GM23338 (cell line): ENCODE results near the gene ARHGAP9. TPM values are rescaled to one million over a fixed set of nuclear protein-coding genes. Genes with fewer than 3 reads are reported as not detected.

Experiments used
- ATAC-seq: fragments of 200-7000 bp; cut with Tn5 transposase; 3 replicates; pipeline ENCODE4 v1.9.1; 2020
- DNase-seq: peaks from one replicate; pipeline ENCODE4 v3.0.0-alpha.2; 2015; ENCODE audit warnings: low spot score
- H2AFZ ChIP-seq: fragments of 200-600 bp; sonication (generic); 2 replicates; pipeline ENCODE4 v1.8.0; 2016; ENCODE audit warnings: antibody characterized with exemption, mild to moderate bottlenecking, moderate library complexity
- H3F3A ChIP-seq: fragments of 200-600 bp; sonication (generic); replicated peaks from 2 replicates; pipeline ENCODE4 v1.8.0; 2017; ENCODE audit warnings: antibody characterized with exemption, mixed run types, low read depth
- H3K27ac ChIP-seq: fragments of 200-600 bp; sonication (generic); 2 replicates; pipeline ENCODE4 v1.6.1; 2016; ENCODE audit warnings: low read depth
- H3K27me3 ChIP-seq: fragments of 200-600 bp; sonication (generic); 2 replicates; pipeline ENCODE4 v1.8.0; 2016; ENCODE audit warnings: mild to moderate bottlenecking, mixed run types, moderate library complexity; ENCODE audit not compliant: insufficient read depth
- H3K36me3 ChIP-seq: fragments of 200-600 bp; sonication (generic); 2 replicates; pipeline ENCODE4 v1.8.0; 2016; ENCODE audit warnings: mild to moderate bottlenecking; ENCODE audit not compliant: insufficient read depth
- H3K4me1 ChIP-seq: fragments of 200-600 bp; sonication (generic); 2 replicates; pipeline ENCODE4 v1.8.0; 2016; ENCODE audit warnings: mild to moderate bottlenecking, moderate library complexity; ENCODE audit not compliant: insufficient read depth
- H3K4me2 ChIP-seq: fragments of 200-600 bp; sonication (generic); 2 replicates; pipeline ENCODE4 v1.7.1; 2017; ENCODE audit warnings: mixed run types
- H3K4me3 ChIP-seq: fragments of 200-600 bp; sonication (generic); 2 replicates; pipeline ENCODE4 v1.6.1; 2016; ENCODE audit warnings: mixed run types
- H3K79me2 ChIP-seq: fragments of 200-600 bp; sonication (generic); replicated peaks from 2 replicates; pipeline ENCODE4 v1.8.0; 2017; ENCODE audit warnings: mild to moderate bottlenecking; ENCODE audit not compliant: insufficient read depth
- H3K9me2 ChIP-seq: fragments of 200-600 bp; sonication (generic); 2 replicates; pipeline ENCODE4 v1.8.0; 2017; ENCODE audit not compliant: insufficient read depth
- H4K20me1 ChIP-seq: fragments of 200-600 bp; sonication (generic); replicated peaks from 2 replicates; pipeline ENCODE4 v1.8.0; 2017; ENCODE audit warnings: mild to moderate bottlenecking; ENCODE audit not compliant: insufficient read depth
- H3K27ac Mint-ChIP-seq: 2 replicates; pipeline ENCODE4 v1.8.0; 2020; ENCODE audit warnings: inconsistent platforms, mild to moderate bottlenecking, moderate library complexity, mixed read lengths
- H3K27me3 Mint-ChIP-seq: 3 replicates; pipeline ENCODE4 v1.8.0; 2022; ENCODE audit warnings: low read depth, mild to moderate bottlenecking, moderate library complexity, mixed read lengths, inconsistent platforms; ENCODE audit not compliant: insufficient read depth, poor library complexity
- H3K36me3 Mint-ChIP-seq: 3 replicates; pipeline ENCODE4 v1.8.0; 2021; ENCODE audit warnings: low read depth, mild to moderate bottlenecking, inconsistent platforms, moderate library complexity, mixed read lengths
- H3K4me1 Mint-ChIP-seq: 3 replicates; pipeline ENCODE4 v1.8.0; 2020; ENCODE audit warnings: mild to moderate bottlenecking, inconsistent platforms, mixed read lengths
- H3K4me3 Mint-ChIP-seq: 3 replicates; pipeline ENCODE4 v1.8.0; 2021; ENCODE audit warnings: moderate library complexity, mild to moderate bottlenecking, inconsistent platforms, mixed read lengths
- H3K9me3 Mint-ChIP-seq: 3 replicates; pipeline ENCODE4 v1.8.0; 2020; ENCODE audit warnings: moderate library complexity, mild to moderate bottlenecking, inconsistent platforms, mixed read lengths
- CREB1 ChIP-seq: fragments of 250-450 bp; sonication (Bioruptor Pico); IDR thresholded peaks from 2 replicates; pipeline ENCODE4 v1.5.0; 2020; ENCODE audit warnings: low read depth, mild to moderate bottlenecking, moderate library complexity
- EZH2 ChIP-seq: fragments of 200-600 bp; sonication (generic); IDR thresholded peaks from one replicate; pipeline ENCODE4 v1.8.0; 2017; ENCODE audit warnings: antibody characterized with exemption, mild to moderate bottlenecking, low read depth; ENCODE audit not compliant: unreplicated experiment
- JUNB ChIP-seq: IDR thresholded peaks from one replicate; pipeline ENCODE4 v1.6.1; 2016; ENCODE audit warnings: antibody characterized with exemption; ENCODE audit not compliant: unreplicated experiment
- POLR2AphosphoS5 ChIP-seq: IDR thresholded peaks from 2 replicates; pipeline ENCODE4 v1.6.1; 2016; ENCODE audit warnings: antibody characterized with exemption, low read depth
- ZNF114 ChIP-seq: fragments of 250-450 bp; sonication (Bioruptor Pico); IDR thresholded peaks from 2 replicates; pipeline ENCODE4 v1.5.0; 2020; ENCODE audit warnings: mild to moderate bottlenecking, moderate library complexity
- polyA plus RNA-seq: library from polyadenylated mRNA; unstranded; fragments of >200 nt; fragmentation: Nextera tagmentation; extraction: Ambion mirVana; gene quantifications from 2 replicates; pipeline ENCODE4 v1.2.1, GENCODE V29; 2016
- total RNA-seq: library from RNA; depleted of rRNA; stranded (reverse); fragments of >200 nt; shearing (Covaris generic); gene quantifications from 2 replicates; pipeline ENCODE4 v1.2.3, GENCODE V29; 2014
- TF ChIP-seq, protein P1 (sequence below), 2 experiments: fragments of 200-600 bp in 1 of 2; sonication (generic) in 1 of 2; conservative IDR thresholded peaks; 2 replicates each; pipeline versions ENCODE4 v1.5.1 to v1.6.1; 2016 to 2017; ENCODE audit warnings: antibody characterized with exemption in 2 of 2, low read depth in 2 of 2, mild to moderate bottlenecking in 2 of 2, moderate library complexity in 1 of 2
- TF ChIP-seq, protein P2 (sequence below): IDR thresholded peaks from 2 replicates; pipeline ENCODE4 v1.6.1; 2016; ENCODE audit warnings: antibody characterized with exemption
- TF ChIP-seq, protein P3 (sequence below): fragments of 250-450 bp; sonication (Bioruptor Pico); IDR thresholded peaks from 2 replicates; pipeline ENCODE4 v1.5.0; 2020; ENCODE audit warnings: mild to moderate bottlenecking, moderate library complexity
- TF ChIP-seq, protein P4 (sequence below): IDR thresholded peaks from one replicate; pipeline ENCODE4 v1.6.1; 2018; ENCODE audit warnings: antibody characterized with exemption; ENCODE audit not compliant: unreplicated experiment

ARHGAP9 gene
- total and polyA plus RNA-seq, 2 experiments from 2014 or later: 4.5 to 7.1 TPM

DNA sequence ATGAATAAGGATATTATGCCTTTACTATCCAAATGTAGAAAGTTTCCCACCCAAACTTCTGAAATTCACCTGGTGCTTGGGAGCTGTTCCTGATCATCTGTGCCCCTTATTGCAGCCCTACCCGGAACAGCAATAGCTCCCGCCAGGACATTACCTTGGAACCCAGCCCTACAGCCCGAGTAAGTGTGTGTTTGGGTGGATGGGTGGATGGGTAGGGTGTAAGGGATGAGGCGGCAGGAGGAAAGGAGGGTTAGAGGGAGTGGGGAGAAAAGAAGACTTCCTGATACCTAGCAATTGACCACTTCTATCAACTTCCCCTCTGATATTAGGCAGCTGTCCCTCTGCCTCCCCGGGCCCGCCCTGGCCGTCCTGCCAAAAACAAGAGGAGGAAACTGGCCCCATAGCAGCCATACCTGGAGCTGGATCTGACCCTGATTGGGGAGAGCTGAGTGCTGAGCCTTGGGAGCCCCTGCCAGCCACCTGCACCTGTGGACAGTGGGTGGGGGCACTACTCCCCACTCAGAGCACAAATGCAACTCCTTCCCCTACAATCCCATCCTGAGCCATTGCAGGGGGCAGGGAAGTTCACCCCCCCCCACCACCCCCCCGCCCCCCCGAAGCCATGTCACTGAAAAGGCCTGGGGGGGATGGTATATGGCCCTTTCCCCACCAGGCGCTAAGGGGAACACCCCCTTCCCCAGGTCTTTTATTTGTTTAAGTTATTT, 49.3 kb upstream of the ARHGAP9 start:
- H3K27ac ChIP-seq: no peak overlapping the region
- H4K20me1 ChIP-seq: peaks cover 12% of the 10 kb centered on the region
- peaks cover 8% of the 10 kb centered on the region; the same call in 1 of the 2 replicates for H3K4me1 ChIP-seq
- H3K4me3 ChIP-seq: no peak overlapping the region
- Mint-ChIP-seq H3K4me3 (no peak overlapping the region), H3K36me3 (peaks cover 62% of the 10 kb centered on the region), H3K27ac (no peak overlapping the region), H3K9me3 (no peaks in the 10 kb centered on the region), H3K27me3 (peaks cover 17% of the 10 kb centered on the region), H3K4me1 (peaks cover 21% of the 10 kb centered on the region)
- peaks cover 16% of the 10 kb centered on the region for H3K36me3 ChIP-seq
- H2AFZ ChIP-seq: no peak overlapping the region
- H3K9me2 ChIP-seq: no peaks in the 10 kb centered on the region
- 0 out of 2 replicates have a peak, but pooled peaks cover 8% of the 10 kb centered on the region for H3F3A ChIP-seq
- no peak for DNase-seq
- no peak for ATAC-seq
- 0 out of 2 replicates have a peak, but pooled peaks cover 4% of the 10 kb centered on the region for H3K79me2 ChIP-seq
- TF ChIP-seq JUNB: no peak
- TF ChIP-seq, protein P1, sequence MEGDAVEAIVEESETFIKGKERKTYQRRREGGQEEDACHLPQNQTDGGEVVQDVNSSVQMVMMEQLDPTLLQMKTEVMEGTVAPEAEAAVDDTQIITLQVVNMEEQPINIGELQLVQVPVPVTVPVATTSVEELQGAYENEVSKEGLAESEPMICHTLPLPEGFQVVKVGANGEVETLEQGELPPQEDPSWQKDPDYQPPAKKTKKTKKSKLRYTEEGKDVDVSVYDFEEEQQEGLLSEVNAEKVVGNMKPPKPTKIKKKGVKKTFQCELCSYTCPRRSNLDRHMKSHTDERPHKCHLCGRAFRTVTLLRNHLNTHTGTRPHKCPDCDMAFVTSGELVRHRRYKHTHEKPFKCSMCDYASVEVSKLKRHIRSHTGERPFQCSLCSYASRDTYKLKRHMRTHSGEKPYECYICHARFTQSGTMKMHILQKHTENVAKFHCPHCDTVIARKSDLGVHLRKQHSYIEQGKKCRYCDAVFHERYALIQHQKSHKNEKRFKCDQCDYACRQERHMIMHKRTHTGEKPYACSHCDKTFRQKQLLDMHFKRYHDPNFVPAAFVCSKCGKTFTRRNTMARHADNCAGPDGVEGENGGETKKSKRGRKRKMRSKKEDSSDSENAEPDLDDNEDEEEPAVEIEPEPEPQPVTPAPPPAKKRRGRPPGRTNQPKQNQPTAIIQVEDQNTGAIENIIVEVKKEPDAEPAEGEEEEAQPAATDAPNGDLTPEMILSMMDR (conservative IDR thresholded peaks at IDR 0.05; ENCODE audit: low read depth in 2 of 2): no peak
- TF ChIP-seq EZH2: no peak
- TF ChIP-seq, protein P2, sequence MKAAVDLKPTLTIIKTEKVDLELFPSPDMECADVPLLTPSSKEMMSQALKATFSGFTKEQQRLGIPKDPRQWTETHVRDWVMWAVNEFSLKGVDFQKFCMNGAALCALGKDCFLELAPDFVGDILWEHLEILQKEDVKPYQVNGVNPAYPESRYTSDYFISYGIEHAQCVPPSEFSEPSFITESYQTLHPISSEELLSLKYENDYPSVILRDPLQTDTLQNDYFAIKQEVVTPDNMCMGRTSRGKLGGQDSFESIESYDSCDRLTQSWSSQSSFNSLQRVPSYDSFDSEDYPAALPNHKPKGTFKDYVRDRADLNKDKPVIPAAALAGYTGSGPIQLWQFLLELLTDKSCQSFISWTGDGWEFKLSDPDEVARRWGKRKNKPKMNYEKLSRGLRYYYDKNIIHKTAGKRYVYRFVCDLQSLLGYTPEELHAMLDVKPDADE: no peak
- TF ChIP-seq ZNF114 (CRISPR knock-in tag): no peak
- TF ChIP-seq, protein P3, sequence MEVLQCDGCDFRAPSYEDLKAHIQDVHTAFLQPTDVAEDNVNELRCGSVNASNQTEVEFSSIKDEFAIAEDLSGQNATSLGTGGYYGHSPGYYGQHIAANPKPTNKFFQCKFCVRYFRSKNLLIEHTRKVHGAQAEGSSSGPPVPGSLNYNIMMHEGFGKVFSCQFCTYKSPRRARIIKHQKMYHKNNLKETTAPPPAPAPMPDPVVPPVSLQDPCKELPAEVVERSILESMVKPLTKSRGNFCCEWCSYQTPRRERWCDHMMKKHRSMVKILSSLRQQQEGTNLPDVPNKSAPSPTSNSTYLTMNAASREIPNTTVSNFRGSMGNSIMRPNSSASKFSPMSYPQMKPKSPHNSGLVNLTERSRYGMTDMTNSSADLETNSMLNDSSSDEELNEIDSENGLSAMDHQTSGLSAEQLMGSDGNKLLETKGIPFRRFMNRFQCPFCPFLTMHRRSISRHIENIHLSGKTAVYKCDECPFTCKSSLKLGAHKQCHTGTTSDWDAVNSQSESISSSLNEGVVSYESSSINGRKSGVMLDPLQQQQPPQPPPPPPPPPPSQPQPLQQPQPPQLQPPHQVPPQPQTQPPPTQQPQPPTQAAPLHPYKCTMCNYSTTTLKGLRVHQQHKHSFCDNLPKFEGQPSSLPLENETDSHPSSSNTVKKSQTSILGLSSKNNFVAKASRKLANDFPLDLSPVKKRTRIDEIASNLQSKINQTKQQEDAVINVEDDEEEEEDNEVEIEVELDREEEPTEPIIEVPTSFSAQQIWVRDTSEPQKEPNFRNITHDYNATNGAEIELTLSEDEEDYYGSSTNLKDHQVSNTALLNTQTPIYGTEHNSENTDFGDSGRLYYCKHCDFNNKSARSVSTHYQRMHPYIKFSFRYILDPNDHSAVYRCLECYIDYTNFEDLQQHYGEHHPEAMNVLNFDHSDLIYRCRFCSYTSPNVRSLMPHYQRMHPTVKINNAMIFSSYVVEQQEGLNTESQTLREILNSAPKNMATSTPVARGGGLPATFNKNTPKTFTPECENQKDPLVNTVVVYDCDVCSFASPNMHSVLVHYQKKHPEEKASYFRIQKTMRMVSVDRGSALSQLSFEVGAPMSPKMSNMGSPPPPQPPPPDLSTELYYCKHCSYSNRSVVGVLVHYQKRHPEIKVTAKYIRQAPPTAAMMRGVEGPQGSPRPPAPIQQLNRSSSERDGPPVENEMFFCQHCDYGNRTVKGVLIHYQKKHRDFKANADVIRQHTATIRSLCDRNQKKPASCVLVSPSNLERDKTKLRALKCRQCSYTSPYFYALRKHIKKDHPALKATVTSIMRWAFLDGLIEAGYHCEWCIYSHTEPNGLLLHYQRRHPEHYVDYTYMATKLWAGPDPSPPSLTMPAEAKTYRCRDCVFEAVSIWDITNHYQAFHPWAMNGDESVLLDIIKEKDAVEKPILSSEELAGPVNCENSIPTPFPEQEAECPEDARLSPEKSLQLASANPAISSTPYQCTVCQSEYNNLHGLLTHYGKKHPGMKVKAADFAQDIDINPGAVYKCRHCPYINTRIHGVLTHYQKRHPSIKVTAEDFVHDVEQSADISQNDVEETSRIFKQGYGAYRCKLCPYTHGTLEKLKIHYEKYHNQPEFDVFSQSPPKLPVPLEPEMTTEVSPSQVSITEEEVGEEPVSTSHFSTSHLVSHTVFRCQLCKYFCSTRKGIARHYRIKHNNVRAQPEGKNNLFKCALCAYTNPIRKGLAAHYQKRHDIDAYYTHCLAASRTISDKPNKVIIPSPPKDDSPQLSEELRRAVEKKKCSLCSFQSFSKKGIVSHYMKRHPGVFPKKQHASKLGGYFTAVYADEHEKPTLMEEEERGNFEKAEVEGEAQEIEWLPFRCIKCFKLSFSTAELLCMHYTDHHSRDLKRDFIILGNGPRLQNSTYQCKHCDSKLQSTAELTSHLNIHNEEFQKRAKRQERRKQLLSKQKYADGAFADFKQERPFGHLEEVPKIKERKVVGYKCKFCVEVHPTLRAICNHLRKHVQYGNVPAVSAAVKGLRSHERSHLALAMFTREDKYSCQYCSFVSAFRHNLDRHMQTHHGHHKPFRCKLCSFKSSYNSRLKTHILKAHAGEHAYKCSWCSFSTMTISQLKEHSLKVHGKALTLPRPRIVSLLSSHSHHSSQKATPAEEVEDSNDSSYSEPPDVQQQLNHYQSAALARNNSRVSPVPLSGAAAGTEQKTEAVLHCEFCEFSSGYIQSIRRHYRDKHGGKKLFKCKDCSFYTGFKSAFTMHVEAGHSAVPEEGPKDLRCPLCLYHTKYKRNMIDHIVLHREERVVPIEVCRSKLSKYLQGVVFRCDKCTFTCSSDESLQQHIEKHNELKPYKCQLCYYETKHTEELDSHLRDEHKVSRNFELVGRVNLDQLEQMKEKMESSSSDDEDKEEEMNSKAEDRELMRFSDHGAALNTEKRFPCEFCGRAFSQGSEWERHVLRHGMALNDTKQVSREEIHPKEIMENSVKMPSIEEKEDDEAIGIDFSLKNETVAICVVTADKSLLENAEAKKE: no peak
- TF ChIP-seq, protein P4, sequence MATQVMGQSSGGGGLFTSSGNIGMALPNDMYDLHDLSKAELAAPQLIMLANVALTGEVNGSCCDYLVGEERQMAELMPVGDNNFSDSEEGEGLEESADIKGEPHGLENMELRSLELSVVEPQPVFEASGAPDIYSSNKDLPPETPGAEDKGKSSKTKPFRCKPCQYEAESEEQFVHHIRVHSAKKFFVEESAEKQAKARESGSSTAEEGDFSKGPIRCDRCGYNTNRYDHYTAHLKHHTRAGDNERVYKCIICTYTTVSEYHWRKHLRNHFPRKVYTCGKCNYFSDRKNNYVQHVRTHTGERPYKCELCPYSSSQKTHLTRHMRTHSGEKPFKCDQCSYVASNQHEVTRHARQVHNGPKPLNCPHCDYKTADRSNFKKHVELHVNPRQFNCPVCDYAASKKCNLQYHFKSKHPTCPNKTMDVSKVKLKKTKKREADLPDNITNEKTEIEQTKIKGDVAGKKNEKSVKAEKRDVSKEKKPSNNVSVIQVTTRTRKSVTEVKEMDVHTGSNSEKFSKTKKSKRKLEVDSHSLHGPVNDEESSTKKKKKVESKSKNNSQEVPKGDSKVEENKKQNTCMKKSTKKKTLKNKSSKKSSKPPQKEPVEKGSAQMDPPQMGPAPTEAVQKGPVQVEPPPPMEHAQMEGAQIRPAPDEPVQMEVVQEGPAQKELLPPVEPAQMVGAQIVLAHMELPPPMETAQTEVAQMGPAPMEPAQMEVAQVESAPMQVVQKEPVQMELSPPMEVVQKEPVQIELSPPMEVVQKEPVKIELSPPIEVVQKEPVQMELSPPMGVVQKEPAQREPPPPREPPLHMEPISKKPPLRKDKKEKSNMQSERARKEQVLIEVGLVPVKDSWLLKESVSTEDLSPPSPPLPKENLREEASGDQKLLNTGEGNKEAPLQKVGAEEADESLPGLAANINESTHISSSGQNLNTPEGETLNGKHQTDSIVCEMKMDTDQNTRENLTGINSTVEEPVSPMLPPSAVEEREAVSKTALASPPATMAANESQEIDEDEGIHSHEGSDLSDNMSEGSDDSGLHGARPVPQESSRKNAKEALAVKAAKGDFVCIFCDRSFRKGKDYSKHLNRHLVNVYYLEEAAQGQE: no peak
- no peak for TF ChIP-seq CREB1 (CRISPR knock-in tag)
- TF ChIP-seq POLR2AphosphoS5: no peak
- no peaks in the 10 kb centered on the region for H3K27me3 ChIP-seq
- no peak overlapping the region for H3K4me2 ChIP-seq
